HG03558 (cell line): ENCODE measurements around the gene KLF16.
"Not testable (repeated sequence)": the region's sequence is repeated elsewhere in the genome, so short reads cannot be mapped to it uniquely, and the experiment has no call there.

Source experiments
- ATAC-seq: cut with Tn5 transposase; IDR thresholded peaks from one replicate; pipeline ENCODE4 v1.9.1; 2021; ENCODE audit warnings: moderate number of reproducible peaks; ENCODE audit not compliant: unreplicated experiment; ENCODE audit errors: extremely low read depth

KLF16 gene

GRCh38 chr19:1884719-1885334 lies 21.4 kb upstream of the KLF16 start:
- ATAC-seq = no peak

GRCh38 chr19:1884291-1884718 lies 20.9 kb upstream of the KLF16 start:
- no peak for ATAC-seq

GRCh38 chr19:1883784-1884183 lies 20.4 kb upstream of the KLF16 start:
- ATAC-seq = no peak

- no peak for ATAC-seq
Measured at GRCh38 chr19:1882786-1883692, 19.7 kb upstream of the KLF16 start.

- ATAC-seq = no peak
Measured at GRCh38 chr19:1882089-1882785, 18.9 kb upstream of the KLF16 start.

- ATAC-seq = not testable (repeated sequence)
Measured at GRCh38 chr19:1881393-1882088, 18.2 kb upstream of the KLF16 start.

GRCh38 chr19:1880611-1881392 lies 17.4 kb upstream of the KLF16 start:
- ATAC-seq = no peak

- ATAC-seq = not testable (repeated sequence)
Measured at GRCh38 chr19:1879982-1880381, 16.6 kb upstream of the KLF16 start.

GRCh38 chr19:1878583-1878982 lies 15.2 kb upstream of the KLF16 start:
- ATAC-seq = not testable (repeated sequence)

GRCh38 chr19:1877280-1877660 lies 13.9 kb upstream of the KLF16 start:
- ATAC-seq = not testable (repeated sequence)

GRCh38 chr19:1876496-1877279 lies 13.3 kb upstream of the KLF16 start:
- not testable (repeated sequence) for ATAC-seq

GRCh38 chr19:1875646-1876495 lies 12.5 kb upstream of the KLF16 start:
- no peak for ATAC-seq

- ATAC-seq = not testable (repeated sequence)
Measured at GRCh38 chr19:1875265-1875645, 11.9 kb upstream of the KLF16 start.

GRCh38 chr19:1874554-1875185 lies 11.3 kb upstream of the KLF16 start:
- ATAC-seq = no peak

- no peak for ATAC-seq
Measured at GRCh38 chr19:1873524-1874473, 10.4 kb upstream of the KLF16 start.

- no peak for ATAC-seq
Measured at GRCh38 chr19:1872807-1873523, 9.6 kb upstream of the KLF16 start.
